CMK (cell line): ENCODE data around the gene AHR.

ENCODE experiments used
- DNase-seq: peaks from one replicate; pipeline ENCODE4 v3.0.0-alpha.2; 2010; ENCODE audit warnings: low read depth

Gene AHR

DNA sequence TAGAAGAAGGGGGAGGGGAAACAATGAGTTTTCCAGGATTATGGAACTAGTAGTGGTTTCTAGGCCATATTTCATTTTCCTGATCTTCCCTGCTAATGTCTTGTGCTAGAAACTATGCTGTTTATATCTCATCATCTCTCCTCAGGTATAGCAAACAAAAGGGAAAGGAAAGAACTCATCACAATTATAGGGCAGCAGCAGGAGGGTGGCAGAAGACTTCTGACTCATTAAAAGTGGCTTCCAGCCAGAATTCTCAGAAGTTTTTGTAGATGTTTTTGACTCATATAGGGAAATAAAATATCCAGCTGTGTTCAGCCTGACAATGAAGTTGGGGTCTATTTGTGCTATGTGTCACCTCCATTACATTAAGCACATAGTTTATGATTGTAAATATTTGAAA is 6.5 kb downstream of the AHR start:
- DNase-seq: no peak

DNA sequence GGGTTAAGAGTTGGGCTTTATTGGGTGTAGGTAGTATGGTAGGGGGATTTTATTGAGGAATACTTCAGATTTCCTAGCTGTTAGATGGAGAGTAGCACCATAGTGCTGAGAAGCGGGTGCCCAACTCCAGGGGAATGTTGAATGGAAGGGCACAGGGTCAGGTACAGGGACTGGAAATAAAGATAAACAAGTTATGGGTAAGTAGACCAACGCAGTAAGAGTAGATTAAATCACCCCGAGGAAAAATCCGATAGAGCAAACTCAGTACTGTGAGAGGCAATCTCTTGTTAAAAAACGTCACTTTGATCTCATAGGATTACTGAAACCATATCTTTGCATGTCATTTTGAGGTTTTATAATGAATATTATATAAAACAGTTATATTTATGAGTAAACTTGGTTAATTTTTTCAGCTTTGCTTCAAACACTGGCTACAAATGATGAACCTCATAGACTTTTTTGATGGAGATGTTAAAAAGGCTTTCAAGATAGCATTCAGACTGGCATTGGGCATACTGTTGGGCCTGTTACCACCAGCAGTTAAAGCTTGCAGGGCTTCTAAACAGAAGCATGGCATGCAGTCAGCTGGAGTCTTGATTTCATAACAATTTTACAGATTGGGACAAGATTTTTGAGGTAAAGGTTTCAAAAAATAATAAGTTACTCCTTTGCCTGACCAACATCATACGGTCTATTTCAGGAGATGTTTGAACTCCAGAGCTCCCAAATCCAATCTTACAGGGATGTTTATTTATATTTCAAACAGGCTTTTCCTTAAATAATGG is 7.1 kb downstream of the AHR start:
- no peak for DNase-seq

- no peak for DNase-seq
These were observed 8.5 kb downstream of the AHR start for GRCh38 chr7:17307000-17307399.

DNA sequence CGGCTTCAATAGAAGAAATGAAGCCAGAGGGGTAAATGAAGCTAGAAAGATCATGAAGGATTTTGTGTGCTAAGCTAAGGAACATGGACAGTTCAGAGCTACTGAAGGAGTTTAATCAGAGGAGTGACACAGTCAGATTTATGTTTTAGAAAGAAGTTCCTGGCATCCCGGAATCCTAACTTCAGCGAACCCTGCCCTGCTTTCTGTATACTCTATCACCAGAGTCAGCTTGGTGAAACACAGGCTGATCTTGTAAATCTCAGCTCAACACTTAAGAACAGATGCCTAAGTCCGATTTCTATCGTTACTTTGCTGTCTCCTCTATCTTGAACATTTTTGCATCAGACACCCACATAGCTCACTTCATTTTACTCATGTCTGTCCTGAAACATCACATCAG is 9.1 kb downstream of the AHR start:
- no peak for DNase-seq

- DNase-seq: no peak
These were observed 9.7 kb downstream of the AHR start for GRCh38 chr7:17307969-17308648.

GRCh38 chr7:17311194-17311593 is 12.7 kb downstream of the AHR start:
- DNase-seq: no peak

DNA sequence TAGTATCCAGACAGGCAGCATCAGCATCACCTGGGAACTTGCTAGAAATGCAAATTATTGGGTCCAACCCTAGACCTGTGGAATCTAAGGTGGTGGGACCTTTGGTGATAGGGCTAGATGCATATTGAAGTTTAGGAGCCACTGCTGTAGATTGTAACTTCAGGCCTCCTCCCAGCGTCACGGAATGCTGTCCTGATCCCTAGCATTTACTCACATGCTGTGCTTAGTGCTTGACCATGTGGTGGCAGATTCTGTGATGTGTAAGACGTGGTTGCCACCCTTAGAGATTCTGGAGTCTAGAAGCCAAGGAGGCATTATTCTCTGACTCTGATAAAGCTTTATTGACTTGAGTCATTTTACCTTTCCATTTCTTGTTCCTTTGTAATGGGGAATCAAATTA is 13.5 kb downstream of the AHR start:
- DNase-seq: no peak

DNA sequence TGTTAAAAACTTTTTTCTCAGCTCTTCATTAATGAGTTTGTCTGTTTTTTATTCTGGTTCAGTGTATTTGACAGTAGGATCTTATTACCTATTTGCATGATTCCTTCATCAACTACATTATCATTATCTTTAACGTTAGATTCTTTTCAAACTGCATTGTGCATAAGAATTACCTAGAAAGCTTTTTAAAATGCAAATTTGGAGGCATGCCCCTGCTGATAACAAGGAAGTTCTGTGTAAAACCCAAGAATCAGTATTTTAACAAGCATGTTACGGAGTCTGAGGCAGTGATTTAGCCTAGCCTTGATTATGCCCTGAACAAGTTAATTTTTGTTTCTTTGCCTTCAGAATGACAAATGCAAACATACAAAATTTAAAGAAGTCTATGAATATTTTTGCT is 14.2 kb downstream of the AHR start:
- DNase-seq: no peak

GRCh38 chr7:17313194-17313593 is 14.7 kb downstream of the AHR start:
- no peak for DNase-seq

DNA sequence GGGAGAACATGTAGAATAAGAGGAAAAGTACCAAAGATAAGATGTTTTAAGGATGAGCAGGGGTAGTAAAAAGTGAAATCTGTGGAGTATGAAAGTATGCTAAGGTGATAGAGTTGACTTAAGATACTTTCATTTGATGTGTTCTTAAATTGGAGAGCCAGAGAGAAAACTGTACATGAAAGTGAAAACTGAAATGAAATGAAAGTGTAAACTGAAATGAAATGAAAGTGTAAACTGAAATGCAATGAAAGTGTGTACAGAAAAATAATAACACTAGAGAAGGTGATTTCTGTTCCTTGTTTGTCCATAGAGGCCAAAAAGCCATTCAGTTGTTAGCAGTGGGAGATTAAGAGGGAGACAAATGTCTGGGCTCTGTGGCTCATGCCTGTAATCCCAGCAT is 17.5 kb downstream of the AHR start:
- DNase-seq: no peak

GRCh38 chr7:17318146-17318545 is 19.7 kb downstream of the AHR start:
- DNase-seq: no peak

DNA sequence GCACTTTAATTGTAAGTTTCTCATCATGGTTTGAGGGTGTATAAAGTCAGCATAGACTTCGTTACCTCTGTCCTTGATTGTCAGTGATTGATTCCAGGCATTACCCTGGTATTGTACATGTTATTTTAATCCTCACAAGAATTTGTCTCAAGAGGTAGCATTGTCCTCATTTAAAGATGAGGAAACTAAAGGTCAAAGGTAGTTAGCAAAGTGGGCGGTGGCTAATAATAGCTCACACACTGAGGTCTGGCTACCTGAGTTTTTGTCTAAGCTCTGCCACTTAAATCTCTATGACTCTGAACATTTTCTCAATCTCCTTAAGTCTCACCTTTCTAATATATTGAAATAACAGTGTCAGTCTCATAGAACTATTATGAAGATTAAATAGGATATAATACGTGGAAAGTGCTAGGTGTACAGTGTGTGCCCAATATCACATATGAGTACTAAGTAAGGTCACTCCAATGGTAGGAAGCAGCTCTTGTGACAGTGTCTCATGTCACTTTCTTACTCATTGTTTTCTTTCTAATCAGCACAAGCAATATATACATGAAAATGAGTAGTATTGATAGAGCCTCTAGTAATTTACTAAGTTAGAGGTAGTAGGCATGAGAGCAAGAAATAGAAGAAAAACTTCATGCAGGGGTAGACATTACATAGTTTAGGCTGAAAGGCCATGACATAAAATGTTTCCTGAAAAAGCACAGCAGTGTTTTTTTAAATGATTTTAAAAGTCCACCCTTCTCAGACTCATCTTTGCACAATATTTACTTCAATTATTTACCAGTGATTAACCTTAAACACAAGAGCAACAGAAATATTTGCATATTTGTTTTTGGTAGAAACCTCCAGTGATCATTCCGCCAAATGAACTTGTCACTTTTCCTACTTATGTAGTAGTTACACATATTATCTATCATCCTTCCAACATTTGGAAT is 21.0 kb downstream of the AHR start:
- DNase-seq: no peak

DNA sequence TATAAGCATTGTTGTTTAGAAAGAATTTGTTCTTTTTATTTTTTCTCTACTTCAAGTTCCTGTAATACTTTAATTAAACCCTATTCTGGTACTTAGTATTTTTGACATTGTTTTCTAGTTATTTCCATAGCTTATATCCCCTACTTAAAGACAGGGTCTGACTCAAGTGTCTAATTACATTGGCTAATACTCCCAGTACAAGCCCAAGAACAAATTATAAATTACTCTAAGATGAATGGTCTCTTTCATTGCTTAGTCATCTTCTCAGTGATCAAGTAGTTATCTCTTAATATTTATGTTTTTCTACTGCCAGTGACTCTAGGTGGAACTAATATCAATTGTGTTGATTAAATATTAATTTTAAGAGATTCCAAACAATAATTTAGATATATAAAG is 21.6 kb downstream of the AHR start:
- no peak for DNase-seq

- no peak for DNase-seq
These were observed 22.2 kb downstream of the AHR start for GRCh38 chr7:17320657-17321056.

- DNase-seq: no peak
These were observed 26.9 kb downstream of the AHR start for GRCh38 chr7:17325364-17325763.

GRCh38 chr7:17326378-17326777 is 27.9 kb downstream of the AHR start:
- no peak for DNase-seq

- no peak for DNase-seq
These were observed 30.2 kb downstream of the AHR start for GRCh38 chr7:17328641-17329040.

GRCh38 chr7:17329440-17329839 is 31.0 kb downstream of the AHR start:
- no peak for DNase-seq

DNA sequence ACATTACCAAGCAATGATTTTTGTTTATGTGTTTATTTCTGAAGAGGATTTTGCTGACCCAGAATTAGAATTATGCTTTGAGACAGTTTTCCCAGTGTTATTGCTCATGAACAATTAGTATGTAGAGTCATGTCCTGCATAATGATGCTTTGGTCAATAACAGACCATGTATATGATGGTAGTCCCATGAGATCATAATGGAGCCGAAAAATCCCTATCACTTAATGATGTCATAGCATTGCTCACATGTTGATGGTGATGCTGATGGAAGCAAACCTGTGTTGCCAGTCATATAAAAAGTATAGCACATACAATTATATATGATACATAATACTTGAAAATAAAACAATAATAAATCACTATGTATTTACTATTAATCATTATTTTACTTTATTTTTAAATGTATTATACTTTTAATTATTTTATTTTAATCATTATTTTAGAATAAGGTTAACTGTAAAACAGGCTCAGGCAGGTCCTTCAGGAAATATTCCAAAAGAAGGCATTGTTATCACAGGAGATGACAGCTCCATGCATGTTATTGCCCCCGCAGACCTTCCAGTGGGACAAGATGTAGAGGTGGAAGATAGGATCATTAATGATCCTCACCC is 33.5 kb downstream of the AHR start:
- no peak for DNase-seq

DNA sequence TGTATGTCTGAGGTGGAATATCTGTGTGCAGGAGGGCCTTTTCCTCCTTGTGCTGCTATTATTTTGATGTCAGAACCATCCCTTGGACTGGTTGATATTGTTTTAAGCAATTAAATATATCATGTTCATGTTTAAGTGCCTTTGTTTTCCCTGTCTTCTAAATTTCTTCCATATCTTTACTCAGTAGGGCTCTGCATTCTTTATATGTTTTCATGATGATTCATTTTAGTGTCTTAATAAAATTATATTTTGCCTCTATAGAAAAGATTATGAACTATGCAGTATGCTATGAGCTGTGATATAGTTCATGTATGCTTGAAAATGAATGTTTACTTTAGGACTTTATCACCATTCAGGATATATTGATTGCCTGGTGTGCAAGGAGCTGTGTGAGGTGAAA is 34.8 kb downstream of the AHR start:
- no peak for DNase-seq

DNA sequence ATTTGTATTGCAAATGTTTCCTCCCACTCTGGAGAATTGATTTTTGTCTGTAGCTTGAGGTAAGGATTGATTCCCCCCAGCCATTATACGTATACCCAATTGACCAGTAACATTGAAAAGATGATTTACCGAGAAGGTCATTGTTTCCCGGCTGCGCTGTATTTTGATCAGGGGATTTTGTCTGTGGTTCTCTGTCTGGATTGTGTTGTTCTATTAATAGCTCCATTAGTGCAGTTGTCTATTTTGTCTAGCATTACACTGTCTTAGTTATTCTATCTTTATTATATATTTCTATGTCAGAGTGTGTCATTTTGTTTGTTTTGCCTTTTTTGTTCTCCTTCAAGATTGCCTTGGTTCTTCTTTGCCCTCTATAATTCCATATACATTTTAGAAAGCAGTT is 37.7 kb downstream of the AHR start:
- DNase-seq: no peak

- DNase-seq: no peak
These were observed 40.7 kb downstream of the AHR start for GRCh38 chr7:17339139-17339538.
